ENCODE measurements around the gene PANK4.

GRCh38 chr1:2545754-2546514 is 19.5 kb upstream of the PANK4 start:
- TF ChIP-seq, protein P1, sequence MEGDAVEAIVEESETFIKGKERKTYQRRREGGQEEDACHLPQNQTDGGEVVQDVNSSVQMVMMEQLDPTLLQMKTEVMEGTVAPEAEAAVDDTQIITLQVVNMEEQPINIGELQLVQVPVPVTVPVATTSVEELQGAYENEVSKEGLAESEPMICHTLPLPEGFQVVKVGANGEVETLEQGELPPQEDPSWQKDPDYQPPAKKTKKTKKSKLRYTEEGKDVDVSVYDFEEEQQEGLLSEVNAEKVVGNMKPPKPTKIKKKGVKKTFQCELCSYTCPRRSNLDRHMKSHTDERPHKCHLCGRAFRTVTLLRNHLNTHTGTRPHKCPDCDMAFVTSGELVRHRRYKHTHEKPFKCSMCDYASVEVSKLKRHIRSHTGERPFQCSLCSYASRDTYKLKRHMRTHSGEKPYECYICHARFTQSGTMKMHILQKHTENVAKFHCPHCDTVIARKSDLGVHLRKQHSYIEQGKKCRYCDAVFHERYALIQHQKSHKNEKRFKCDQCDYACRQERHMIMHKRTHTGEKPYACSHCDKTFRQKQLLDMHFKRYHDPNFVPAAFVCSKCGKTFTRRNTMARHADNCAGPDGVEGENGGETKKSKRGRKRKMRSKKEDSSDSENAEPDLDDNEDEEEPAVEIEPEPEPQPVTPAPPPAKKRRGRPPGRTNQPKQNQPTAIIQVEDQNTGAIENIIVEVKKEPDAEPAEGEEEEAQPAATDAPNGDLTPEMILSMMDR (IDR thresholded peaks at IDR 0.05; ENCODE audit: insufficient read depth, low read length, poor library complexity, severe bottlenecking), result no peak
- TF ChIP-seq EZH2phosphoT487 (conservative IDR thresholded peaks at IDR 0.05; ENCODE audit: low read length), result no peak
